ENCODE data around the gene APOA1.
"Not testable (repeated sequence)": the region's sequence is repeated elsewhere in the genome, so short reads cannot be mapped to it uniquely, and the experiment has no call there.

The APOA1 gene

GRCh38 chr11:116811194-116811593 is 26.2 kb downstream of the APOA1 start:
- DNase-seq: no peak

GRCh38 chr11:116808262-116809175 is 28.9 kb downstream of the APOA1 start:
- DNase-seq: no peak

- no peak for DNase-seq
Measured at GRCh38 chr11:116807601-116808261, 29.7 kb downstream of the APOA1 start.

GRCh38 chr11:116804001-116804400 is 33.4 kb downstream of the APOA1 start:
- no peak for DNase-seq

GRCh38 chr11:116801662-116802061 is 35.8 kb downstream of the APOA1 start:
- not testable (repeated sequence) for DNase-seq

- no peak for DNase-seq
Measured at GRCh38 chr11:116800610-116801009, 36.8 kb downstream of the APOA1 start.

- no peak for DNase-seq
Measured at GRCh38 chr11:116798368-116798767, 39.1 kb downstream of the APOA1 start.

GRCh38 chr11:116797816-116798215 is 39.6 kb downstream of the APOA1 start:
- no peak for DNase-seq

- no peak for DNase-seq
Measured at GRCh38 chr11:116796548-116796947, 40.9 kb downstream of the APOA1 start.

- DNase-seq: no peak
Measured at GRCh38 chr11:116794851-116795250, 42.6 kb downstream of the APOA1 start.

GRCh38 chr11:116793772-116794097 is 43.7 kb downstream of the APOA1 start:
- no peak for DNase-seq

- no peak for DNase-seq
Measured at GRCh38 chr11:116792869-116793771, 44.3 kb downstream of the APOA1 start.

- DNase-seq: no peak
Measured at GRCh38 chr11:116792144-116792868, 45.1 kb downstream of the APOA1 start.

GRCh38 chr11:116791813-116792143 is 45.6 kb downstream of the APOA1 start, which contains the start of gene APOA5:
TSS of gene APOA5 (minus strand) at chr11:116791879. CDS start at chr11:116791860, 19 bp downstream.
- no peak for DNase-seq

GRCh38 chr11:116791002-116791812 is 46.2 kb downstream of the APOA1 start:
- DNase-seq: no peak

- no peak for DNase-seq
Measured at GRCh38 chr11:116790167-116791001, 47.0 kb downstream of the APOA1 start.

GRCh38 chr11:116788975-116789374 is 48.4 kb downstream of the APOA1 start:
- DNase-seq: no peak

GRCh38 chr11:116788534-116788933 is 48.9 kb downstream of the APOA1 start:
- DNase-seq: no peak

GRCh38 chr11:116787786-116788486 is 49.5 kb downstream of the APOA1 start, which contains the start of gene ZPR1:
TSS of gene ZPR1 (minus strand) at chr11:116788023. CDS start at chr11:116787990, 33 bp downstream.
- peak; percentile 72 for DNase-seq

GRCh38 chr11:116787436-116787785 is 50.0 kb downstream of the APOA1 start:
- no peak for DNase-seq
